Measurements from ENCODE around the gene PPIG. TPM values are rescaled to one million over a fixed set of nuclear protein-coding genes. Genes with fewer than 3 reads are reported as not detected.
A peak's percentile ranks its signal among the peaks of the same experiment; 100 is the strongest.
"Not testable (repeated sequence)": the region's sequence is repeated elsewhere in the genome, so short reads cannot be mapped to it uniquely, and the experiment has no call there.

The PPIG gene
- polyA plus RNA-seq, 4 donors: 33.5 to 72.9 (median 50.8) TPM

DNA sequence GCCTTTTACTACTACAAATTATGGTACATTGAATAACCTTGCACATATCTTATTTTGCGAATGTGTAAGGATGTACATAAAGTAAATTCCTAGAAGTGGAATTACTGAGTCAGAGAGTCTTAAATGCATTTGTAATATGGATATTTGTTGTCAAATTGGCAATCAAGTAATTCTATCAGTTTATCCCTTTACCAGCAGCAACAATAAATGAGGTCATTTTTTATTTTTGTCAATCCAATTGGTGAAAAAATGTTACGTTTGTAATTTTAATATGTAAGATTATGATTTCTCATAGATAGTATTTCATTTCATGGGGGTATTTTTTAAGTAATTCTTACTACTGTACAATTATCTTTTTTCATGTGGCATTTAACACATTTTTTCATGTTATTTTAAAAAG lies 14.8 kb downstream of the PPIG start:
- H3K27ac ChIP-seq (ENCODE audit: low read depth in 1 of 3, low read length in 2 of 3): no peak overlapping the region
- DNase-seq (no peak), FAIRE-seq (peak; percentile 61)
- H3K9me3 ChIP-seq (ENCODE audit: control insufficient read depth in 2 of 2, insufficient read depth in 1 of 2, low read depth in 1 of 2, low read length in 1 of 2): no peaks in the 10 kb centered on the region
- peaks cover 0 to 19% (median 0%) of the 10 kb centered on the region in 3 donors for H3K36me3 ChIP-seq (ENCODE audit: control insufficient read depth in 3 of 3, insufficient read depth in 2 of 3, low read depth in 1 of 3, low read length in 3 of 3)
- no peaks in the 10 kb centered on the region for H3K27me3 ChIP-seq (ENCODE audit: control insufficient read depth in 3 of 3, insufficient read depth in 3 of 3, low read length in 3 of 3)
- no peaks in the 10 kb centered on the region for H3K4me1 ChIP-seq (ENCODE audit: control insufficient read depth in 3 of 3, insufficient read depth in 2 of 3, low read depth in 1 of 3, low read length in 2 of 3)
- 95 to 96% (median 96%) methylated on average over 2 of the region's 2 CpGs for WGBS, 3 donors
- H3K4me3 ChIP-seq (ENCODE audit: low read depth in 1 of 3, low read length in 3 of 3): no peak overlapping the region

DNA sequence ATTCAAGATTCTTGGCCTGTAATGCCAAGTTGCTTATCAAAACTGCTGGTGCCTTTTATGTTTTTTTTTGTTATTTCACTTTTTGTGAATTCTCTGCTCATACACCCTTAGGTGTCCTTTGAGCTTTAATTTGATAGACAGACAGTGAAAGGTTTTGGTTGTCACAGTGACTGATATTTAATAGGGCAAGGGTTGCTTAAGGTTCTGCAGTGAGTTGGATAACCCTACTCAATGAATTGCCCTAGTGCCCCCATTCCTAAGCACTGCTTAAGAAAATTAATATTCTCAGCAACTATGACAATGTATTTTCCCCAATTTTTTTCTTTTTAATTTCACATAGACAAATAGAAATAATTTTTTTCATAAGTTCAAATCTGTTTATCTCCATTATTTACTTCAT lies 15.4 kb downstream of the PPIG start:
- H3K27ac ChIP-seq (ENCODE audit: low read depth in 1 of 3, low read length in 2 of 3): no peak overlapping the region
- peaks cover 0 to 23% (median 2%) of the 10 kb centered on the region in 3 donors for H3K36me3 ChIP-seq (ENCODE audit: control insufficient read depth in 3 of 3, insufficient read depth in 2 of 3, low read depth in 1 of 3, low read length in 3 of 3)
- DNase-seq (no peak), FAIRE-seq (no peak)
- H3K9me3 ChIP-seq (ENCODE audit: control insufficient read depth in 2 of 2, insufficient read depth in 1 of 2, low read depth in 1 of 2, low read length in 1 of 2): no peaks in the 10 kb centered on the region
- H3K4me3 ChIP-seq (ENCODE audit: low read depth in 1 of 3, low read length in 3 of 3): no peak overlapping the region
- no peaks in the 10 kb centered on the region for H3K27me3 ChIP-seq (ENCODE audit: control insufficient read depth in 3 of 3, insufficient read depth in 3 of 3, low read length in 3 of 3)
- H3K4me1 ChIP-seq (ENCODE audit: control insufficient read depth in 3 of 3, insufficient read depth in 2 of 3, low read depth in 1 of 3, low read length in 2 of 3): no peaks in the 10 kb centered on the region

DNA sequence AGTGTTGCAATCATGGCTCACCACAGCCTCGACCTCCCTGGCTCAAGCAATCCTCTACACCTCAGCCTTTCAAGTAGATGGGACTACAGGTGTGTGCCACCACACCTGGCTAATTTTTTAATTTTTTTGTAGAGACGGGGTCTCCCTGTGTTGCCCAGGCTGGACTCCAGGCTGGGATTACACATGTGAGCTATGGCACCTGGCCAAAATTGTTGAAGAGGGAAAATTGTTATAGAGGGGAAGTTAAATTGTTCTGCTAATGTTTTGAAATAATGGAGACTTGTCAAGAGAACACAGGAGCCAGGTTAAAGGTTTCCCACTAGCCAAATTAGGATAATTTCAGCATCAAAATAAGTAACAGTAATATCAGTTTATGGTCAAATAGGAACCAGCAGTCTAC lies 25.1 kb downstream of the PPIG start:
- H3K27me3 ChIP-seq (ENCODE audit: control insufficient read depth in 3 of 3, insufficient read depth in 3 of 3, low read length in 3 of 3): no peaks in the 10 kb centered on the region
- no peak overlapping the region for H3K4me3 ChIP-seq (ENCODE audit: low read depth in 1 of 3, low read length in 3 of 3)
- no peak for FAIRE-seq
- peaks cover 8 to 49% (median 19%) of the 10 kb centered on the region in 3 donors for H3K36me3 ChIP-seq (ENCODE audit: control insufficient read depth in 3 of 3, insufficient read depth in 2 of 3, low read depth in 1 of 3, low read length in 3 of 3)
- no peaks in the 10 kb centered on the region for H3K4me1 ChIP-seq (ENCODE audit: control insufficient read depth in 3 of 3, insufficient read depth in 2 of 3, low read depth in 1 of 3, low read length in 2 of 3)
- no peaks in the 10 kb centered on the region for H3K9me3 ChIP-seq (ENCODE audit: control insufficient read depth in 2 of 2, insufficient read depth in 1 of 2, low read depth in 1 of 2, low read length in 1 of 2)
- WGBS, 3 donors: 88 to 96% (median 91%) methylated on average over 2 of the region's 2 CpGs
- H3K27ac ChIP-seq (ENCODE audit: low read depth in 1 of 3, low read length in 2 of 3): no peak overlapping the region
- DNase-seq: no peak

- no peaks in the 10 kb centered on the region for H3K27me3 ChIP-seq (ENCODE audit: control insufficient read depth in 3 of 3, insufficient read depth in 3 of 3, low read length in 3 of 3)
- 87 to 92% (median 90%) methylated on average over 2 of the region's 2 CpGs for WGBS, 3 donors
- no peak overlapping the region for H3K4me3 ChIP-seq (ENCODE audit: low read depth in 1 of 3, low read length in 3 of 3)
- DNase-seq (no peak), FAIRE-seq (no peak)
- H3K27ac ChIP-seq (ENCODE audit: low read depth in 1 of 3, low read length in 2 of 3): no peak overlapping the region
- no peaks in the 10 kb centered on the region for H3K4me1 ChIP-seq (ENCODE audit: control insufficient read depth in 3 of 3, insufficient read depth in 2 of 3, low read depth in 1 of 3, low read length in 2 of 3)
- peaks cover 0 to 2% of the 10 kb centered on the region in 2 donors for H3K9me3 ChIP-seq (ENCODE audit: control insufficient read depth in 2 of 2, insufficient read depth in 1 of 2, low read depth in 1 of 2, low read length in 1 of 2)
- peaks cover 5 to 23% (median 22%) of the 10 kb centered on the region in 3 donors for H3K36me3 ChIP-seq (ENCODE audit: control insufficient read depth in 3 of 3, insufficient read depth in 2 of 3, low read depth in 1 of 3, low read length in 3 of 3)
Measured at GRCh38 chr2:169613876-169614275, 29.7 kb downstream of the PPIG start.

DNA sequence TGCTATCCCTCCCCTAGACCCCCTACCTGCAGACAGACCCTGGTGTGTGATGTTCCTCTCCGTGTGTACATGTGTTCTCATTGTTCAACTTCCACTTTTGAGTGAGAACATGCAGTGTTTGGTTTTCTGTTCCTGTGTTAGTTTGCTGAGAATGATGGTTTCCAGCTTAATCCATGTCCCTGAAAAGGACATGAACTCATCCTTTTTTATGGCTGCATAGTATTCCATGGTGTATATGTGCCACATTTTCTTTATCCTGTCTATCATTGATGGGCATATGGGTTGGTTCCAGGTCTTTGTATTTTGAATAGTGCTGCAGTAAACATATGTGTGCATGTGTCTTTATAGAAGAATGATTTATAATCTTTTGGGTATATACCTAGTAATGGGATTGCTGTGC lies 31.8 kb downstream of the PPIG start:
- not testable (repeated sequence) for H3K27me3 ChIP-seq (ENCODE audit: control insufficient read depth in 3 of 3, insufficient read depth in 3 of 3, low read length in 3 of 3); H3K27ac ChIP-seq (ENCODE audit: low read depth in 1 of 3, low read length in 2 of 3); DNase-seq; H3K4me3 ChIP-seq (ENCODE audit: low read depth in 1 of 3, low read length in 3 of 3); H3K4me1 ChIP-seq (ENCODE audit: control insufficient read depth in 3 of 3, insufficient read depth in 2 of 3, low read depth in 1 of 3, low read length in 2 of 3); H3K9me3 ChIP-seq (ENCODE audit: control insufficient read depth in 2 of 2, insufficient read depth in 1 of 2, low read depth in 1 of 2, low read length in 1 of 2); FAIRE-seq
- 96 to 100% (median 98%) methylated on average over 1 of the region's 1 CpG for WGBS, 3 donors
- peaks cover 5 to 15% (median 15%) of the 10 kb centered on the region in 3 donors for H3K36me3 ChIP-seq (ENCODE audit: control insufficient read depth in 3 of 3, insufficient read depth in 2 of 3, low read depth in 1 of 3, low read length in 3 of 3)

- H3K4me1 ChIP-seq (ENCODE audit: control insufficient read depth in 3 of 3, insufficient read depth in 2 of 3, low read depth in 1 of 3, low read length in 2 of 3): no peaks in the 10 kb centered on the region
- no peak for DNase-seq
- H3K9me3 ChIP-seq (ENCODE audit: control insufficient read depth in 2 of 2, insufficient read depth in 1 of 2, low read depth in 1 of 2, low read length in 1 of 2): peaks cover 0 to 2% of the 10 kb centered on the region in 2 donors
- no peaks in the 10 kb centered on the region for H3K27me3 ChIP-seq (ENCODE audit: control insufficient read depth in 3 of 3, insufficient read depth in 3 of 3, low read length in 3 of 3)
- no peak overlapping the region for H3K27ac ChIP-seq (ENCODE audit: low read depth in 1 of 3, low read length in 2 of 3)
- WGBS, 3 donors: 53 to 59% (median 56%) methylated on average over 3 of the region's 3 CpGs
- no peak overlapping the region for H3K4me3 ChIP-seq (ENCODE audit: low read depth in 1 of 3, low read length in 3 of 3)
- H3K36me3 ChIP-seq (ENCODE audit: control insufficient read depth in 3 of 3, insufficient read depth in 2 of 3, low read depth in 1 of 3, low read length in 3 of 3): peaks cover 4 to 10% (median 8%) of the 10 kb centered on the region in 3 donors
- no peak for FAIRE-seq
Measured at GRCh38 chr2:169619946-169620345, 35.8 kb downstream of the PPIG start.

DNA sequence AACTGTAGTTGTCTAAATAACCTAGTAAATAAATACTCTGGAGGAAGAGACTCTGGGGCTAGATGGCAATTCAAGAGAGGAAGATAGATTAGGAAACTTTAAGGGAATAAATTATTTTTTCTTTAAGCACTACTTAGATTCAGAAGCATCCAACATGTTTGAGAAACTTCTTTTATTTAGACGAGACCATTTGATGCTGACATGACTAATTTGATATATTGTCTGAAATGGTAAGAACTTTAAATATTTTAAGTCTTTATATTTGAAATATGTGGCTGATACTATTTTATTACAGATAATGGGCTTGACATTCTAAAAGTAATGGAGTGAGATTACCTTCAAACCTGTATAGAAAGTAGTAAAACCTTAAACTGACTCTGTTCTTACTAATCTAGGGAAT lies 36.4 kb downstream of the PPIG start:
- Histone ChIP-seq H3K27me3 (ENCODE audit: control insufficient read depth in 3 of 3, insufficient read depth in 3 of 3, low read length in 3 of 3) (no peaks in the 10 kb centered on the region), H3K36me3 (ENCODE audit: control insufficient read depth in 3 of 3, insufficient read depth in 2 of 3, low read depth in 1 of 3, low read length in 3 of 3) (peaks cover 0 to 8% (median 5%) of the 10 kb centered on the region in 3 donors), H3K9me3 (ENCODE audit: control insufficient read depth in 2 of 2, insufficient read depth in 1 of 2, low read depth in 1 of 2, low read length in 1 of 2) (peaks cover 0 to 2% of the 10 kb centered on the region in 2 donors), H3K27ac (ENCODE audit: low read depth in 1 of 3, low read length in 2 of 3) (no peak overlapping the region), H3K4me3 (ENCODE audit: low read depth in 1 of 3, low read length in 3 of 3) (no peak overlapping the region), H3K4me1 (ENCODE audit: control insufficient read depth in 3 of 3, insufficient read depth in 2 of 3, low read depth in 1 of 3, low read length in 2 of 3) (no peaks in the 10 kb centered on the region)
- FAIRE-seq (peak; percentile 19), DNase-seq (no peak)
- 75 to 80% (median 79%) methylated on average over 1 of the region's 1 CpG for WGBS, 3 donors

- DNase-seq (no peak), FAIRE-seq (no peak)
- Histone ChIP-seq H3K4me3 (ENCODE audit: low read depth in 1 of 3, low read length in 3 of 3) (no peak overlapping the region), H3K27me3 (ENCODE audit: control insufficient read depth in 3 of 3, insufficient read depth in 3 of 3, low read length in 3 of 3) (no peaks in the 10 kb centered on the region), H3K4me1 (ENCODE audit: control insufficient read depth in 3 of 3, insufficient read depth in 2 of 3, low read depth in 1 of 3, low read length in 2 of 3) (no peaks in the 10 kb centered on the region), H3K9me3 (ENCODE audit: control insufficient read depth in 2 of 2, insufficient read depth in 1 of 2, low read depth in 1 of 2, low read length in 1 of 2) (no peaks in the 10 kb centered on the region), H3K27ac (ENCODE audit: low read depth in 1 of 3, low read length in 2 of 3) (no peak overlapping the region), H3K36me3 (ENCODE audit: control insufficient read depth in 3 of 3, insufficient read depth in 2 of 3, low read depth in 1 of 3, low read length in 3 of 3) (peaks cover 0 to 23% (median 4%) of the 10 kb centered on the region in 3 donors)
- 87 to 94% (median 93%) methylated on average over 4 of the region's 4 CpGs for WGBS, 3 donors
Measured at GRCh38 chr2:169623235-169623634, 39.1 kb downstream of the PPIG start.

- FAIRE-seq: no peak
- Histone ChIP-seq H3K27ac (ENCODE audit: low read depth in 1 of 3, low read length in 2 of 3) (no peak overlapping the region), H3K36me3 (ENCODE audit: control insufficient read depth in 3 of 3, insufficient read depth in 2 of 3, low read depth in 1 of 3, low read length in 3 of 3) (peaks cover 0 to 28% (median 4%) of the 10 kb centered on the region in 3 donors), H3K27me3 (ENCODE audit: control insufficient read depth in 3 of 3, insufficient read depth in 3 of 3, low read length in 3 of 3) (no peaks in the 10 kb centered on the region), H3K4me3 (ENCODE audit: low read depth in 1 of 3, low read length in 3 of 3) (no peak overlapping the region), H3K4me1 (ENCODE audit: control insufficient read depth in 3 of 3, insufficient read depth in 2 of 3, low read depth in 1 of 3, low read length in 2 of 3) (no peaks in the 10 kb centered on the region), H3K9me3 (ENCODE audit: control insufficient read depth in 2 of 2, insufficient read depth in 1 of 2, low read depth in 1 of 2, low read length in 1 of 2) (no peaks in the 10 kb centered on the region)
- WGBS, 3 donors: 87 to 89% (median 89%) methylated on average over 3 of the region's 3 CpGs
- DNase-seq: no peak
Measured at GRCh38 chr2:169625781-169626180, 41.6 kb downstream of the PPIG start.

All from small intestine (tissue), 7 donors.